ENCODE measurements around the gene MYRIP. TPM values are rescaled to one million over a fixed set of nuclear protein-coding genes. Genes with fewer than 3 reads are reported as not detected.

The MYRIP gene
- total and polyA plus RNA-seq, 4 donors = 0.98 to 11.7 (median 6.8) TPM

GRCh38 chr3:40057786-40058185 is 248.4 kb downstream of the MYRIP start:
- TF ChIP-seq EGR1 (IDR thresholded peaks at IDR 0.05; ENCODE audit: low read depth in 2 of 2) (no peak), RXRA (IDR thresholded peaks at IDR 0.05) (no peak), SP1 (IDR thresholded peaks at IDR 0.05) (no peak), HNF4G (IDR thresholded peaks at IDR 0.05) (no peak), JUND (IDR thresholded peaks at IDR 0.05) (no peak), FOXA1 (IDR thresholded peaks at IDR 0.05) (no peak), HNF4A (conservative IDR thresholded peaks at IDR 0.05) (no peak), RAD21 (IDR thresholded peaks at IDR 0.05) (no peak), REST (IDR thresholded peaks at IDR 0.05) (no peak), CTCF (IDR thresholded peaks at IDR 0.05; ENCODE audit: low read depth, low read length, missing input control) (no peak)
- Histone ChIP-seq H3K36me3 (ENCODE audit: control insufficient read depth in 4 of 4, insufficient read depth in 3 of 4, low read depth in 1 of 4, low read length in 3 of 4) (peaks cover 0 to 2% (median 0%) of the 10 kb centered on the region in 4 donors), H3K9ac (ENCODE audit: low read depth in 1 of 2, low read length in 2 of 2) (no peak overlapping the region), H3K4me3 (ENCODE audit: low read depth in 1 of 3, low read length in 3 of 3) (no peak overlapping the region), H3K4me1 (ENCODE audit: control insufficient read depth in 4 of 4, insufficient read depth in 4 of 4, low read length in 3 of 4) (no peaks in the 10 kb centered on the region), H3K9me3 (ENCODE audit: control insufficient read depth in 4 of 4, low read length in 3 of 4) (no peaks in the 10 kb centered on the region), H3K27me3 (ENCODE audit: control insufficient read depth in 4 of 4, insufficient read depth in 4 of 4, low read length in 3 of 4) (no peaks in the 10 kb centered on the region), H3K27ac (ENCODE audit: low read depth in 1 of 2, low read length in 2 of 2) (no peak overlapping the region)
- WGBS = 98% methylated on average over 1 of the region's 1 CpG
- DNase-seq (ENCODE audit: low spot score) = no peak

- Histone ChIP-seq H3K9ac (ENCODE audit: low read depth in 1 of 2, low read length in 2 of 2) (no peak overlapping the region), H3K27ac (ENCODE audit: low read depth in 1 of 2, low read length in 2 of 2) (no peak overlapping the region), H3K27me3 (ENCODE audit: control insufficient read depth in 4 of 4, insufficient read depth in 4 of 4, low read length in 3 of 4) (no peaks in the 10 kb centered on the region), H3K36me3 (ENCODE audit: control insufficient read depth in 4 of 4, insufficient read depth in 3 of 4, low read depth in 1 of 4, low read length in 3 of 4) (no peaks in the 10 kb centered on the region), H3K4me3 (ENCODE audit: low read depth in 1 of 3, low read length in 3 of 3) (no peak overlapping the region), H3K9me3 (ENCODE audit: control insufficient read depth in 4 of 4, low read length in 3 of 4) (no peaks in the 10 kb centered on the region), H3K4me1 (ENCODE audit: control insufficient read depth in 4 of 4, insufficient read depth in 4 of 4, low read length in 3 of 4) (no peaks in the 10 kb centered on the region)
- DNase-seq (ENCODE audit: low spot score) = no peak
- TF ChIP-seq RAD21 (IDR thresholded peaks at IDR 0.05) (no peak), HNF4G (IDR thresholded peaks at IDR 0.05) (no peak), FOXA1 (IDR thresholded peaks at IDR 0.05) (no peak), NR2F2 (IDR thresholded peaks at IDR 0.05) (no peak), REST (IDR thresholded peaks at IDR 0.05) (no peak), MAX (IDR thresholded peaks at IDR 0.05) (no peak), GABPA (IDR thresholded peaks at IDR 0.05 in 1 of 2, conservative IDR thresholded peaks at IDR 0.05 in 1 of 2) (no peak), YY1 (IDR thresholded peaks at IDR 0.05) (no peak)
- WGBS = 92% methylated on average over 4 of the region's 4 CpGs
These were observed 259.2 kb downstream of the MYRIP start for GRCh38 chr3:40068636-40069035.

Measured in liver (tissue), 9 donors.